ENCODE measurements around the gene U2SURP.
"Not testable (repeated sequence)": the region's sequence is repeated elsewhere in the genome, so short reads cannot be mapped to it uniquely, and the experiment has no call there.

U2SURP gene

GRCh38 chr3:142976621-142977398 lies 24.6 kb upstream of the U2SURP start:
- DNase-seq (ENCODE audit: low spot score) = no peak

GRCh38 chr3:142977399-142977728 lies 24.0 kb upstream of the U2SURP start:
- no peak for DNase-seq (ENCODE audit: low spot score)

GRCh38 chr3:142981108-142981507 lies 20.3 kb upstream of the U2SURP start:
- DNase-seq (ENCODE audit: low spot score) = no peak

GRCh38 chr3:142982038-142982773 lies 19.2 kb upstream of the U2SURP start:
- no peak for DNase-seq (ENCODE audit: low spot score)

- DNase-seq (ENCODE audit: low spot score) = no peak
These were observed 18.1 kb upstream of the U2SURP start for GRCh38 chr3:142983318-142983717.

- DNase-seq (ENCODE audit: low spot score) = no peak
These were observed 17.1 kb upstream of the U2SURP start for GRCh38 chr3:142984255-142984654.

GRCh38 chr3:142987080-142987700 lies 14.2 kb upstream of the U2SURP start:
- DNase-seq (ENCODE audit: low spot score) = peak; percentile 49

- DNase-seq (ENCODE audit: low spot score) = no peak
These were observed 13.7 kb upstream of the U2SURP start for GRCh38 chr3:142987707-142988106.

GRCh38 chr3:142988221-142988620 lies 13.1 kb upstream of the U2SURP start:
- not testable (repeated sequence) for DNase-seq (ENCODE audit: low spot score)

GRCh38 chr3:142988826-142989225 lies 12.5 kb upstream of the U2SURP start:
- DNase-seq (ENCODE audit: low spot score) = not testable (repeated sequence)

- DNase-seq (ENCODE audit: low spot score) = no peak
These were observed 10.6 kb upstream of the U2SURP start for GRCh38 chr3:142990721-142991120.

- DNase-seq (ENCODE audit: low spot score) = no peak
These were observed 9.0 kb upstream of the U2SURP start for GRCh38 chr3:142992323-142992722.

GRCh38 chr3:142993958-142994442 lies 7.4 kb upstream of the U2SURP start:
- peak; percentile 68 for DNase-seq (ENCODE audit: low spot score)

GRCh38 chr3:142997330-142997729 lies 4.0 kb upstream of the U2SURP start:
- DNase-seq (ENCODE audit: low spot score) = no peak

GRCh38 chr3:142998439-142998838 lies 2.9 kb upstream of the U2SURP start:
- DNase-seq (ENCODE audit: low spot score) = no peak

- no peak for DNase-seq (ENCODE audit: low spot score)
These were observed 1.5 kb upstream of the U2SURP start for GRCh38 chr3:142999881-143000280.

- no peak for DNase-seq (ENCODE audit: low spot score)
These were observed 842 bp upstream of the U2SURP start for GRCh38 chr3:143000528-143000927.

- no peak for DNase-seq (ENCODE audit: low spot score)
These were observed 369 bp upstream of the U2SURP start for GRCh38 chr3:143001034-143001368.

GRCh38 chr3:143002083-143002712 lies 828 bp downstream of the U2SURP start:
- peak; percentile 8 for DNase-seq (ENCODE audit: low spot score)

- no peak for DNase-seq (ENCODE audit: low spot score)
These were observed 1.4 kb downstream of the U2SURP start for GRCh38 chr3:143002727-143003126.

- DNase-seq (ENCODE audit: low spot score) = no peak
These were observed 3.5 kb downstream of the U2SURP start for GRCh38 chr3:143004823-143005222.

GRCh38 chr3:143010024-143010423 lies 8.7 kb downstream of the U2SURP start:
- no peak for DNase-seq (ENCODE audit: low spot score)

- DNase-seq (ENCODE audit: low spot score) = no peak
These were observed 10.3 kb downstream of the U2SURP start for GRCh38 chr3:143011705-143012104.
